ENCODE results near the gene STUB1.

STUB1 gene

GRCh38 chr16:728131-728889, 48.1 kb downstream of the STUB1 start:
- Histone ChIP-seq H3K36me3 (ENCODE audit: control insufficient read depth, insufficient read depth, low read length) (peaks cover 13% of the 10 kb centered on the region), H3K4me3 (replicated peaks; ENCODE audit: low read depth, low read length) (peak overlapping the region; percentile 79), H3K27me3 (replicated peaks; ENCODE audit: control insufficient read depth, insufficient read depth, low read length) (no peaks in the 10 kb centered on the region)
- DNase-seq (ENCODE audit: extremely low read depth, insufficient read length) = peak; percentile 84
- no peak for TF ChIP-seq CTCF (IDR thresholded peaks at IDR 0.05; ENCODE audit: insufficient read depth, low read length, poor library complexity, severe bottlenecking)

GRCh38 chr16:728890-729744, 48.9 kb downstream of the STUB1 start:
- peak; percentile 28 for DNase-seq (ENCODE audit: extremely low read depth, insufficient read length)
- Histone ChIP-seq H3K4me3 (replicated peaks; ENCODE audit: low read depth, low read length) (peak overlapping the region; percentile 79), H3K27me3 (replicated peaks; ENCODE audit: control insufficient read depth, insufficient read depth, low read length) (no peaks in the 10 kb centered on the region), H3K36me3 (ENCODE audit: control insufficient read depth, insufficient read depth, low read length) (peaks cover 21% of the 10 kb centered on the region)
- TF ChIP-seq CTCF (IDR thresholded peaks at IDR 0.05; ENCODE audit: insufficient read depth, low read length, poor library complexity, severe bottlenecking) = no peak

- Histone ChIP-seq H3K4me3 (replicated peaks; ENCODE audit: low read depth, low read length) (no peak overlapping the region), H3K27me3 (replicated peaks; ENCODE audit: control insufficient read depth, insufficient read depth, low read length) (no peaks in the 10 kb centered on the region), H3K36me3 (ENCODE audit: control insufficient read depth, insufficient read depth, low read length) (peaks cover 23% of the 10 kb centered on the region)
- no peak for TF ChIP-seq CTCF (IDR thresholded peaks at IDR 0.05; ENCODE audit: insufficient read depth, low read length, poor library complexity, severe bottlenecking)
- DNase-seq (ENCODE audit: extremely low read depth, insufficient read length) = peak; percentile 22
Observed at GRCh38 chr16:729768-730665, 49.8 kb downstream of the STUB1 start.

- TF ChIP-seq CTCF (IDR thresholded peaks at IDR 0.05; ENCODE audit: insufficient read depth, low read length, poor library complexity, severe bottlenecking) = no peak
- H3K36me3 ChIP-seq (ENCODE audit: control insufficient read depth, insufficient read depth, low read length) = peaks cover 23% of the 10 kb centered on the region
- H3K27me3 ChIP-seq (replicated peaks; ENCODE audit: control insufficient read depth, insufficient read depth, low read length) = no peaks in the 10 kb centered on the region
- peak; percentile 10 for DNase-seq (ENCODE audit: extremely low read depth, insufficient read length)
- H3K4me3 ChIP-seq (replicated peaks; ENCODE audit: low read depth, low read length) = no peak overlapping the region
Observed at GRCh38 chr16:730666-731509, 50.7 kb downstream of the STUB1 start.

- DNase-seq (ENCODE audit: extremely low read depth, insufficient read length) = no peak
- TF ChIP-seq CTCF (IDR thresholded peaks at IDR 0.05; ENCODE audit: insufficient read depth, low read length, poor library complexity, severe bottlenecking) = no peak
- H3K27me3 ChIP-seq (replicated peaks; ENCODE audit: control insufficient read depth, insufficient read depth, low read length) = no peaks in the 10 kb centered on the region
- H3K36me3 ChIP-seq (ENCODE audit: control insufficient read depth, insufficient read depth, low read length) = peaks cover 26% of the 10 kb centered on the region
- no peak overlapping the region for H3K4me3 ChIP-seq (replicated peaks; ENCODE audit: low read depth, low read length)
Observed at GRCh38 chr16:732332-732731, 52.1 kb downstream of the STUB1 start.

Measured in GM06990 (cell line).